Measurements from ENCODE around the gene SAMD9L. TPM values are rescaled to one million over a fixed set of nuclear protein-coding genes. Genes with fewer than 3 reads are reported as not detected.
A peak's percentile ranks its signal among the peaks of the same experiment; 100 is the strongest.

The SAMD9L gene
- total RNA-seq, 4 donors from 2014 or later, result 2.8 to 10.4 (median 6.7) TPM

- H3K36me3 ChIP-seq, result peaks cover 17 to 85% (median 20%) of the 10 kb centered on the region in 3 donors
- no peak overlapping the region for H3K27ac ChIP-seq
- peaks cover 1 to 84% (median 51%) of the 10 kb centered on the region in 3 donors for H3K9me3 ChIP-seq
- no peak overlapping the region for H3K4me3 ChIP-seq
- TF ChIP-seq POLR2A (IDR thresholded peaks at IDR 0.05), result no peak
- TF ChIP-seq CTCF (IDR thresholded peaks at IDR 0.05), result no peak
- WGBS, 2 donors, result 88 to 94% methylated on average over 10 to 13 of the region's 13 CpGs
- no peak for DNase-seq
- no peaks in the 10 kb centered on the region for H3K4me1 ChIP-seq
- no peaks in the 10 kb centered on the region for H3K27me3 ChIP-seq
- intact Hi-C loops (cut with DNase I), result no loop called here
These were observed 40.2 kb downstream of the SAMD9L start for GRCh38 chr7:93108003-93108402.

- 73 to 79% methylated on average over 1 to 2 of the region's 2 CpGs for WGBS, 2 donors
- DNase-seq, result no peak
- intact Hi-C loops (cut with DNase I), result no loop called here
- no peaks in the 10 kb centered on the region for H3K4me1 ChIP-seq
- no peaks in the 10 kb centered on the region for H3K27me3 ChIP-seq
- no peaks in the 10 kb centered on the region for H3K36me3 ChIP-seq
- no peak for TF ChIP-seq POLR2A (IDR thresholded peaks at IDR 0.05)
- H3K27ac ChIP-seq, result no peak overlapping the region
- no peak overlapping the region for H3K4me3 ChIP-seq
- peaks cover 2 to 43% (median 29%) of the 10 kb centered on the region in 3 donors for H3K9me3 ChIP-seq
These were observed 50.8 kb downstream of the SAMD9L start for GRCh38 chr7:93097388-93097787.

GRCh38 chr7:93092757-93093370, 55.3 kb downstream of the SAMD9L start:
- peaks cover 0 to 8% (median 0%) of the 10 kb centered on the region in 3 donors for H3K9me3 ChIP-seq
- no peak overlapping the region for H3K27ac ChIP-seq
- no peaks in the 10 kb centered on the region for H3K36me3 ChIP-seq
- intact Hi-C loops (cut with DNase I), result no loop called here
- WGBS, 2 donors, result 60 to 86% methylated on average over 1 of the region's 1 CpG
- TF ChIP-seq CTCF (IDR thresholded peaks at IDR 0.05) (peak in 4 of 6 experiments; percentile 15 to 60 (median 24)), POLR2A (IDR thresholded peaks at IDR 0.05) (no peak)
- H3K4me3 ChIP-seq, result no peak overlapping the region
- no peaks in the 10 kb centered on the region for H3K27me3 ChIP-seq
- no peaks in the 10 kb centered on the region for H3K4me1 ChIP-seq
- no peak for DNase-seq

Other genes with a start within 250 kb of the SAMD9L start
- 10 to 100 TPM; 48.6 to 86.3 (median 65.8) TPM for gene SAMD9, start 30.4 kb downstream of the SAMD9L start, total RNA-seq
- gene HEPACAM2, start 78.1 kb upstream of the SAMD9L start, total RNA-seq, result not detected
- gene VPS50, start 84.0 kb upstream of the SAMD9L start, total RNA-seq, result 10 to 100 TPM; 14.1 to 32.5 (median 28.1) TPM

All from esophagus squamous epithelium (tissue), 5 donors.